Measurements from ENCODE around the gene ANKRD33B.

DNA sequence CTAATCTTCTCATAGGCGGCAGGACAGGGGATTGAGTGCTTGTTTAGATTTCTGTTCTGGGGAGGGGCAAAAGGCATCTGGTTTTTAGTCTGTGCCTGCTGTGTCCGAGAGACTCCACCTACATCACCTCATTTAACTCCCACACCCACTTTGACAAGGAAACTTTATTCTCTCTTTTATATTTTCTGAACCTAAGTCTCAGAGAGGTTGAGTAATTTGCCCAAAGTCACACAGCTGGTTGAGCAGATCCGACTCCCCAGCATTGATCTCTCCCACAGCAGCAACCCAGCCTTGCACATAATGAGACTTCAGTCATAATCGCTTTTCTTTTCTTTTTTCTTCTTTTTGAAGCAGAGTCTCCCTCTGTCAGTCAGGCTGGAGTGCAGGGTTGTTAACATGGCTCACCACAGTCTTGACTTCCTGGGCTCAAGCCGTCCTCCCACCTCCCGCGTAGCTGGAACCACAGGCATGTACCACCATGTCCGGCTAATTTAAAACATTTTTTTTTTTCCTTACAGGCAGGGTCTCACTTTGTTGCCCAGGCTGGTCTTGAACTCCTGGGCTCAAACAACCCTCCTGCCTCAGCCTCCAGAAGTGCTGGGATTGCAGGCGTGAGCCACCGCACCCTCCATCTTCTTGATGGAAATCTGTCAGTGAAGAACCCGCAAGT lies 36.5 kb upstream of the ANKRD33B start:
- TF ChIP-seq EZH2 (IDR thresholded peaks at IDR 0.05; ENCODE audit: low read length, missing control alignments): no peak
- TF ChIP-seq, protein P1, sequence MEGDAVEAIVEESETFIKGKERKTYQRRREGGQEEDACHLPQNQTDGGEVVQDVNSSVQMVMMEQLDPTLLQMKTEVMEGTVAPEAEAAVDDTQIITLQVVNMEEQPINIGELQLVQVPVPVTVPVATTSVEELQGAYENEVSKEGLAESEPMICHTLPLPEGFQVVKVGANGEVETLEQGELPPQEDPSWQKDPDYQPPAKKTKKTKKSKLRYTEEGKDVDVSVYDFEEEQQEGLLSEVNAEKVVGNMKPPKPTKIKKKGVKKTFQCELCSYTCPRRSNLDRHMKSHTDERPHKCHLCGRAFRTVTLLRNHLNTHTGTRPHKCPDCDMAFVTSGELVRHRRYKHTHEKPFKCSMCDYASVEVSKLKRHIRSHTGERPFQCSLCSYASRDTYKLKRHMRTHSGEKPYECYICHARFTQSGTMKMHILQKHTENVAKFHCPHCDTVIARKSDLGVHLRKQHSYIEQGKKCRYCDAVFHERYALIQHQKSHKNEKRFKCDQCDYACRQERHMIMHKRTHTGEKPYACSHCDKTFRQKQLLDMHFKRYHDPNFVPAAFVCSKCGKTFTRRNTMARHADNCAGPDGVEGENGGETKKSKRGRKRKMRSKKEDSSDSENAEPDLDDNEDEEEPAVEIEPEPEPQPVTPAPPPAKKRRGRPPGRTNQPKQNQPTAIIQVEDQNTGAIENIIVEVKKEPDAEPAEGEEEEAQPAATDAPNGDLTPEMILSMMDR (conservative IDR thresholded peaks at IDR 0.05 in 1 of 2, IDR thresholded peaks at IDR 0.05 in 1 of 2; ENCODE audit: low read depth in 1 of 2, low read length in 2 of 2): no peak

Measured in fibroblast of lung (primary cell).